IMR-90 (cell line): Measurements from ENCODE around the gene CEP55. TPM values are rescaled to one million over a fixed set of nuclear protein-coding genes. Genes with fewer than 3 reads are reported as not detected.
A peak's percentile ranks its signal among the peaks of the same experiment; 100 is the strongest.

Experiments
- ATAC-seq: fragments of 200-7000 bp; cut with Tn5 transposase; 2 replicates; pipeline ENCODE4 v1.9.1; 2020; ENCODE audit warnings: low read depth, mild to moderate bottlenecking, moderate library complexity
- BruUV-seq: library from RNA; stranded (reverse); fragments of 400-500 nt; replicated peaks from 2 replicates; lab custom pipeline; 2021; lab: Mats Ljungman, UMichigan
- CTCF ChIA-PET: fragments of 300-600 bp; formaldehyde crosslinking; extraction: SDS; loops from one replicate; lab custom pipeline; 2021; ENCODE audit warnings: antibody characterized with exemption; lab: Yijun Ruan, JAX
- POLR2A ChIA-PET: fragments of 300-600 bp; sonication (Branson Sonifier 250); formaldehyde crosslinking; loops from one replicate; lab custom pipeline; 2022; ENCODE audit warnings: antibody characterized with exemption; ENCODE audit not compliant: unreplicated experiment; lab: Charles Lee
- DNase-seq: peaks from one replicate; pipeline ENCODE4 v3.0.0; 2013
- H2AFZ ChIP-seq: replicated peaks from 2 replicates; pipeline ENCODE3; 2013; ENCODE audit warnings: low read length, mild to moderate bottlenecking; ENCODE audit not compliant: poor library complexity
- H2AK5ac ChIP-seq: 2 replicates; pipeline ENCODE4 v1.6.1; 2013; ENCODE audit warnings: low read depth, low read length, inconsistent platforms
- H2AK9ac ChIP-seq: replicated peaks from 2 replicates; pipeline ENCODE3; 2013; ENCODE audit warnings: mild to moderate bottlenecking, low read depth, low read length, moderate library complexity; ENCODE audit not compliant: poor library complexity
- H2BK120ac ChIP-seq: 2 replicates; pipeline ENCODE4 v1.6.1; 2013; ENCODE audit warnings: low read depth, low read length, inconsistent platforms
- H2BK15ac ChIP-seq: 3 replicates; pipeline ENCODE4 v1.6.1; 2013; ENCODE audit warnings: low read depth, low read length, inconsistent platforms
- H2BK20ac ChIP-seq: 2 replicates; pipeline ENCODE4 v1.6.1; 2013; ENCODE audit warnings: low read depth, mild to moderate bottlenecking, inconsistent platforms, low read length, moderate library complexity
- H2BK5ac ChIP-seq: 2 replicates; pipeline ENCODE4 v1.6.1; 2013; ENCODE audit warnings: mild to moderate bottlenecking, low read depth, low read length, inconsistent platforms; ENCODE audit not compliant: poor library complexity, severe bottlenecking
- H3K14ac ChIP-seq: replicated peaks from 2 replicates; pipeline ENCODE4 v1.6.1; 2013; ENCODE audit warnings: low read depth, low read length, inconsistent platforms
- H3K18ac ChIP-seq: 2 replicates; pipeline ENCODE4 v1.6.1; 2013; ENCODE audit warnings: low read depth, low read length, control low read depth
- H3K23ac ChIP-seq: 2 replicates; pipeline ENCODE4 v1.6.1; 2013; ENCODE audit warnings: low read depth, low read length, inconsistent platforms
- H3K27ac ChIP-seq: 2 replicates; pipeline ENCODE4 v1.5.1; 2013; ENCODE audit warnings: mild to moderate bottlenecking, control low read depth, low read length; ENCODE audit not compliant: insufficient read depth
- H3K27me3 ChIP-seq: 2 replicates; pipeline ENCODE4 v1.6.1; 2013; ENCODE audit warnings: low read length; ENCODE audit not compliant: control insufficient read depth, insufficient read depth
- H3K36me3 ChIP-seq: 2 replicates; pipeline ENCODE4 v1.6.1; 2013; ENCODE audit warnings: low read length, mixed read lengths; ENCODE audit not compliant: control insufficient read depth, insufficient read depth
- H3K4ac ChIP-seq: 2 replicates; pipeline ENCODE4 v1.6.1; 2013; ENCODE audit warnings: low read depth, low read length, inconsistent platforms
- H3K4me1 ChIP-seq: 2 replicates; pipeline ENCODE4 v1.6.1; 2013; ENCODE audit warnings: low read length, mixed read lengths; ENCODE audit not compliant: control insufficient read depth, insufficient read depth
- H3K4me2 ChIP-seq: 2 replicates; pipeline ENCODE4 v1.6.1; 2013; ENCODE audit warnings: low read depth, mild to moderate bottlenecking, control low read depth, low read length, moderate library complexity
- H3K4me3 ChIP-seq: 2 replicates; pipeline ENCODE4 v1.5.1; 2013; ENCODE audit warnings: low read depth, mild to moderate bottlenecking, control low read depth, low read length, moderate library complexity; ENCODE audit not compliant: insufficient read depth
- H3K56ac ChIP-seq: 2 replicates; pipeline ENCODE4 v1.6.1; 2013; ENCODE audit warnings: low read length, inconsistent platforms; ENCODE audit not compliant: insufficient read depth; ENCODE audit errors: extremely low read depth
- H3K79me1 ChIP-seq, 2 experiments: 2 replicates each; pipeline ENCODE4 v1.6.1; 2013; ENCODE audit warnings: low read length in 2 of 2, inconsistent platforms in 1 of 2, low read depth in 1 of 2
- H3K9ac ChIP-seq: 2 replicates; pipeline ENCODE4 v1.6.1; 2013; ENCODE audit warnings: low read depth, low read length, control low read depth
- H3K9me1 ChIP-seq: 2 replicates; pipeline ENCODE4 v1.6.1; 2013; ENCODE audit warnings: low read length, inconsistent platforms; ENCODE audit not compliant: insufficient read depth
- H3K9me3 ChIP-seq: 2 replicates; pipeline ENCODE4 v1.6.1; 2013; ENCODE audit warnings: low read length; ENCODE audit not compliant: control insufficient read depth, insufficient read depth
- H4K20me1 ChIP-seq: 2 replicates; pipeline ENCODE4 v1.6.1; 2013; ENCODE audit warnings: low read length, inconsistent platforms; ENCODE audit not compliant: insufficient read depth
- H4K5ac ChIP-seq: 2 replicates; pipeline ENCODE4 v1.6.1; 2013; ENCODE audit warnings: mild to moderate bottlenecking, low read depth, low read length, control low read depth
- H4K8ac ChIP-seq, 2 experiments: 2 replicates each; pipeline ENCODE4 v1.6.1; 2013; ENCODE audit warnings: low read depth in 2 of 2, low read length in 2 of 2, control low read depth in 1 of 2, inconsistent platforms in 1 of 2
- H4K91ac ChIP-seq: 2 replicates; pipeline ENCODE4 v1.6.1; 2013; ENCODE audit warnings: low read depth, low read length, inconsistent platforms; ENCODE audit not compliant: insufficient read depth
- FOS ChIP-seq: fragments of 150-350 bp; IDR thresholded peaks from 2 replicates; pipeline ENCODE4 v1.6.1; 2016; ENCODE audit warnings: low read depth, low read length
- WGBS, 2 experiments: methylation state at CpG; one replicate each; pipeline versions ENCODE4 v1.1.5 to v1.1.7; 2013; ENCODE audit warnings: missing lambda C conversion rate in 2 of 2; ENCODE audit not compliant: insufficient read length in 1 of 2; ENCODE audit errors: extremely low coverage in 2 of 2; 5-methylcytosine and 5-hydroxymethylcytosine counted together
- dilution Hi-C: fragments of 300-500 bp; cut with HindIII; formaldehyde crosslinking; loops from one replicate; pipeline ENCODE4 v1.14.3; 2018; ENCODE audit warnings: low sequenced_read_pairs; ENCODE audit not compliant: unreplicated experiment
- in situ Hi-C: fragments of 300-500 bp; cut with MboI; formaldehyde crosslinking; loops from 3 replicates; pipeline ENCODE4 v1.14.3; 2019; ENCODE audit warnings: low sequenced_read_pairs, inconsistent platforms, mixed read lengths
- intact Hi-C: fragments of 100-400 bp; cut with micrococcal nuclease; formaldehyde crosslinking; loops from 2 replicates; pipeline ENCODE4 v1.10.0; 2022
- polyA plus RNA-seq, 3 experiments: library from polyadenylated mRNA; depleted of rRNA; stranded (reverse); fragments of >200 nt; gene quantifications; 2 replicates each; pipeline ENCODE4 v1.2.3, GENCODE V29; 2012; ENCODE audit warnings: low replicate concordance in 1 of 3
- total RNA-seq: library from RNA; depleted of rRNA; stranded (reverse); fragments of >200 nt; gene quantifications from 2 replicates; pipeline ENCODE4 v1.2.3, GENCODE V29; 2012
- TF ChIP-seq, protein P1 (sequence below): conservative IDR thresholded peaks from 2 replicates; pipeline ENCODE4 v1.5.1; 2012; ENCODE audit warnings: mild to moderate bottlenecking, low read depth, low read length, improper control_type of control experiment

The CEP55 gene
- total and polyA plus RNA-seq, 2 of the 4 experiments (the other 2 are of a cell fraction), result 15.7 to 23.5 TPM

- WGBS, 2 experiments, result no CpG with 5 or more reads among the region's 5 CpGs
- ATAC-seq, result peak; percentile 85
- in situ Hi-C loops, result no loop called here
Measured at GRCh38 chr10:93548376-93549071, 52.1 kb downstream of the CEP55 start.

More at GRCh38 chr10:93548376-93549071, 52.1 kb downstream of the CEP55 start:
- Histone ChIP-seq H4K20me1 (no peaks in the 10 kb centered on the region), H3K27ac (peak overlapping the region; percentile 82; the same call in 1 of the 2 replicates), H4K5ac (peak overlapping the region; percentile 90), H2BK120ac (peak overlapping the region; percentile 91), H3K4me1 (peaks cover 6% of the 10 kb centered on the region), H3K56ac (no peak overlapping the region), H3K9ac (no peak overlapping the region), H2AK9ac (no peak overlapping the region), H3K9me1 (peaks cover 6% of the 10 kb centered on the region; the same call in 1 of the 2 replicates), H4K8ac (peak overlapping the region in 1 of 2 experiments; percentile 65; a peak in 3 of 4 replicates), H3K14ac (peak overlapping the region; percentile 75; the same call in 1 of the 2 replicates), H3K36me3 (no peaks in the 10 kb centered on the region), H3K27me3 (no peaks in the 10 kb centered on the region; the same call in 1 of the 2 replicates), H2BK5ac (peak overlapping the region; percentile 80), H3K9me3 (no peaks in the 10 kb centered on the region), H4K91ac (peak overlapping the region; percentile 92), H3K23ac (peak overlapping the region; percentile 87; the same call in 1 of the 2 replicates), H3K4ac (peak overlapping the region; percentile 91), H2AK5ac (no peak overlapping the region), H3K79me1 (no peaks in the 10 kb centered on the region), H3K18ac (peak overlapping the region; percentile 98), H2AFZ (peak overlapping the region; percentile 79), H2BK20ac (peak overlapping the region; percentile 95), H2BK15ac (peak overlapping the region; percentile 63; the same call in 2 of the 3 replicates), H3K4me2 (peak overlapping the region; percentile 88), H3K4me3 (no peak overlapping the region)
- TF ChIP-seq, protein P1, sequence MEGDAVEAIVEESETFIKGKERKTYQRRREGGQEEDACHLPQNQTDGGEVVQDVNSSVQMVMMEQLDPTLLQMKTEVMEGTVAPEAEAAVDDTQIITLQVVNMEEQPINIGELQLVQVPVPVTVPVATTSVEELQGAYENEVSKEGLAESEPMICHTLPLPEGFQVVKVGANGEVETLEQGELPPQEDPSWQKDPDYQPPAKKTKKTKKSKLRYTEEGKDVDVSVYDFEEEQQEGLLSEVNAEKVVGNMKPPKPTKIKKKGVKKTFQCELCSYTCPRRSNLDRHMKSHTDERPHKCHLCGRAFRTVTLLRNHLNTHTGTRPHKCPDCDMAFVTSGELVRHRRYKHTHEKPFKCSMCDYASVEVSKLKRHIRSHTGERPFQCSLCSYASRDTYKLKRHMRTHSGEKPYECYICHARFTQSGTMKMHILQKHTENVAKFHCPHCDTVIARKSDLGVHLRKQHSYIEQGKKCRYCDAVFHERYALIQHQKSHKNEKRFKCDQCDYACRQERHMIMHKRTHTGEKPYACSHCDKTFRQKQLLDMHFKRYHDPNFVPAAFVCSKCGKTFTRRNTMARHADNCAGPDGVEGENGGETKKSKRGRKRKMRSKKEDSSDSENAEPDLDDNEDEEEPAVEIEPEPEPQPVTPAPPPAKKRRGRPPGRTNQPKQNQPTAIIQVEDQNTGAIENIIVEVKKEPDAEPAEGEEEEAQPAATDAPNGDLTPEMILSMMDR, result no peak
- TF ChIP-seq FOS, result 0 out of 2 replicates have a peak, but pooled peaks have one; percentile 9
- DNase-seq, result peak; percentile 75
- BruUV-seq, result no TSS peak
- ChIA-PET POLR2A (no interaction called here), CTCF (no interaction called here)
- intact Hi-C loops, result no loop called here
- dilution Hi-C loops, result no loop called here
